Esophagus squamous epithelium (tissue), 5 donors: ENCODE measurements around the gene RREB1. TPM values are rescaled to one million over a fixed set of nuclear protein-coding genes. Genes with fewer than 3 reads are reported as not detected.

Experiments used
- DNase-seq: peaks from one replicate; lab custom pipeline; 2025; lab: John Stamatoyannopoulos, UW
- H3K27ac ChIP-seq, 4 donors: fragments of 200-600 bp; sonication (generic); one replicate each; pipeline ENCODE4 v1.5.1; 2016 to 2019; ENCODE audit warnings: mild to moderate bottlenecking in 1 of 4
- H3K27me3 ChIP-seq, 4 donors: fragments of 200-600 bp; sonication (generic); 1 replicate in 3 of 4; 2 replicates in 1 of 4; pipeline versions ENCODE4 v1.5.1 to v1.6.0; 2017 to 2021; ENCODE audit warnings: antibody characterized with exemption in 1 of 4
- H3K36me3 ChIP-seq, 3 donors: fragments of 200-600 bp; sonication (generic); one replicate each; pipeline ENCODE4 v1.5.1; 2016 to 2019
- H3K4me1 ChIP-seq, 3 donors: fragments of 200-600 bp; sonication (generic); one replicate each; pipeline ENCODE4 v1.5.1; 2017 to 2019
- H3K4me3 ChIP-seq, 4 donors: fragments of 200-600 bp; sonication (generic); 1 replicate in 3 of 4; 2 replicates in 1 of 4; pipeline ENCODE4 v1.5.1; 2016 to 2019; ENCODE audit warnings: mild to moderate bottlenecking in 2 of 4, moderate library complexity in 1 of 4
- H3K9me3 ChIP-seq, 3 donors: fragments of 200-600 bp; sonication (generic); one replicate each; pipeline ENCODE4 v1.5.1; 2016 to 2019
- POLR2A ChIP-seq, 4 donors: fragments of 450-650 bp; IDR thresholded peaks; one replicate each; pipeline ENCODE4 v1.6.1; 2017; ENCODE audit warnings: antibody characterized with exemption in 4 of 4, mild to moderate bottlenecking in 4 of 4, moderate library complexity in 3 of 4
- WGBS, 2 donors: methylation state at CpG; one replicate each; pipeline ENCODE4 v1.1.5; 2018; 5-methylcytosine and 5-hydroxymethylcytosine counted together
- intact Hi-C: fragments of 100-400 bp; cut with DNase I; formaldehyde crosslinking; loops from one replicate; pipeline ENCODE4 v1.15.0; 2022
- total RNA-seq, 4 donors: library from RNA; depleted of rRNA; stranded (reverse); fragments of >200 nt; gene quantifications; one replicate each; pipeline ENCODE4 v1.1.0, GENCODE V29; 2016
- TF ChIP-seq, protein P1 (sequence below), 6 experiments: fragments of 450-650 bp in 4 of 6; fragments of 200-600 bp in 2 of 6; sonication (generic) in 2 of 6; IDR thresholded peaks; one replicate each; pipeline ENCODE4 v1.5.1; 2016 to 2019; ENCODE audit warnings: antibody characterized with exemption in 6 of 6, mild to moderate bottlenecking in 4 of 6, moderate library complexity in 4 of 6
- donor health status: DM: yes; HTN: yes; CAD: no.

Gene RREB1, protein sequence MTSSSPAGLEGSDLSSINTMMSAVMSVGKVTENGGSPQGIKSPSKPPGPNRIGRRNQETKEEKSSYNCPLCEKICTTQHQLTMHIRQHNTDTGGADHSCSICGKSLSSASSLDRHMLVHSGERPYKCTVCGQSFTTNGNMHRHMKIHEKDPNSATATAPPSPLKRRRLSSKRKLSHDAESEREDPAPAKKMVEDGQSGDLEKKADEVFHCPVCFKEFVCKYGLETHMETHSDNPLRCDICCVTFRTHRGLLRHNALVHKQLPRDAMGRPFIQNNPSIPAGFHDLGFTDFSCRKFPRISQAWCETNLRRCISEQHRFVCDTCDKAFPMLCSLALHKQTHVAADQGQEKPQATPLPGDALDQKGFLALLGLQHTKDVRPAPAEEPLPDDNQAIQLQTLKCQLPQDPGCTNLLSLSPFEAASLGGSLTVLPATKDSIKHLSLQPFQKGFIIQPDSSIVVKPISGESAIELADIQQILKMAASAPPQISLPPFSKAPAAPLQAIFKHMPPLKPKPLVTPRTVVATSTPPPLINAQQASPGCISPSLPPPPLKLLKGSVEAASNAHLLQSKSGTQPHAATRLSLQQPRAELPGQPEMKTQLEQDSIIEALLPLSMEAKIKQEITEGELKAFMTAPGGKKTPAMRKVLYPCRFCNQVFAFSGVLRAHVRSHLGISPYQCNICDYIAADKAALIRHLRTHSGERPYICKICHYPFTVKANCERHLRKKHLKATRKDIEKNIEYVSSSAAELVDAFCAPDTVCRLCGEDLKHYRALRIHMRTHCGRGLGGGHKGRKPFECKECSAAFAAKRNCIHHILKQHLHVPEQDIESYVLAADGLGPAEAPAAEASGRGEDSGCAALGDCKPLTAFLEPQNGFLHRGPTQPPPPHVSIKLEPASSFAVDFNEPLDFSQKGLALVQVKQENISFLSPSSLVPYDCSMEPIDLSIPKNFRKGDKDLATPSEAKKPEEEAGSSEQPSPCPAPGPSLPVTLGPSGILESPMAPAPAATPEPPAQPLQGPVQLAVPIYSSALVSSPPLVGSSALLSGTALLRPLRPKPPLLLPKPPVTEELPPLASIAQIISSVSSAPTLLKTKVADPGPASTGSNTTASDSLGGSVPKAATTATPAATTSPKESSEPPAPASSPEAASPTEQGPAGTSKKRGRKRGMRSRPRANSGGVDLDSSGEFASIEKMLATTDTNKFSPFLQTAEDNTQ (N-terminal part only)
- 10 to 100 TPM; 41.7 to 79.6 (median 57.5) TPM for total RNA-seq

DNA sequence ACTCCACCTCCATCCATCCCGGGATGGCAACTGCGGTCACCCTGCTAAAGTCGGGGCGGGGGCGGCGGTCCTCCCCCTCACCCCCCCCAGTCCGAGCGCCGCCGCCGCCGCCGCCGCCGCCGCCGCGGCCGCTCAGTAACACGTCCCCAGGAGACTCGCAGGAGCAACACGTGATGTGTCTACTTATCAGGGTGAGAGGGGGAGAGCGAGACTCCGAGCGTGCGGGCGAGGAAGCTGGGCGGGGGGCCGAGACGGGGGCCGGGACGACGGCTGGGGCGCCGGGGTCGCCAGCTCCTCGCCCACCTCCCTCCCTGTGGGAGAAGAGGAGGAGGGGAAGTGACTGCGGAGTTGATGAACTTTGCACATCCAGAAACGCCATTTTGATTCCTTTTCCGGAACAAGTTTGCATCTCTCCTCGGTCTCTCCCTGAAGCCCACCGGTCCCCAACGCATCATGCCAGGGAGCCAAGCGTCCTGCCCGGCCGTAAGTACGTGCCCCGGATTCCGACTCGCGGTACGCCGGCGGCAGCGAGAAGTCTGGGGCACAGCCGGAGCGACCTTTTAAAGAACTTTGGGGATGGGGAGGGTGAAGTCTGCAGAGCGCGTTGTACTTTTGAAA lies at the start of gene RREB1:
Gene RREB1 (plus strand): TSS at position 384 of the 618 bp plus-strand sequence. CDS start 73,951 bp downstream, outside the sequence.
- Histone ChIP-seq H3K4me1 (peaks cover 22 to 50% (median 24%) of the 10 kb centered on the region in 3 donors), H3K27ac (peak within 1 kb of the TSS; percentile 97 to 99 (median 98)), H3K27me3 (no peaks in the 10 kb centered on the region), H3K4me3 (peak within 1 kb of the TSS; percentile 87 to 98 (median 95)), H3K36me3 (no peaks in the 10 kb centered on the region), H3K9me3 (no peaks in the 10 kb centered on the region)
- intact Hi-C loops = no loop called here
- no peak for DNase-seq
- WGBS, 2 donors = 0% methylated on average over 9 to 12 of the region's 59 CpGs
- peak in 2 of 4 donors; percentile 46 to 69 for TF ChIP-seq POLR2A (IDR thresholded peaks at IDR 0.05)
- TF ChIP-seq, protein P1, sequence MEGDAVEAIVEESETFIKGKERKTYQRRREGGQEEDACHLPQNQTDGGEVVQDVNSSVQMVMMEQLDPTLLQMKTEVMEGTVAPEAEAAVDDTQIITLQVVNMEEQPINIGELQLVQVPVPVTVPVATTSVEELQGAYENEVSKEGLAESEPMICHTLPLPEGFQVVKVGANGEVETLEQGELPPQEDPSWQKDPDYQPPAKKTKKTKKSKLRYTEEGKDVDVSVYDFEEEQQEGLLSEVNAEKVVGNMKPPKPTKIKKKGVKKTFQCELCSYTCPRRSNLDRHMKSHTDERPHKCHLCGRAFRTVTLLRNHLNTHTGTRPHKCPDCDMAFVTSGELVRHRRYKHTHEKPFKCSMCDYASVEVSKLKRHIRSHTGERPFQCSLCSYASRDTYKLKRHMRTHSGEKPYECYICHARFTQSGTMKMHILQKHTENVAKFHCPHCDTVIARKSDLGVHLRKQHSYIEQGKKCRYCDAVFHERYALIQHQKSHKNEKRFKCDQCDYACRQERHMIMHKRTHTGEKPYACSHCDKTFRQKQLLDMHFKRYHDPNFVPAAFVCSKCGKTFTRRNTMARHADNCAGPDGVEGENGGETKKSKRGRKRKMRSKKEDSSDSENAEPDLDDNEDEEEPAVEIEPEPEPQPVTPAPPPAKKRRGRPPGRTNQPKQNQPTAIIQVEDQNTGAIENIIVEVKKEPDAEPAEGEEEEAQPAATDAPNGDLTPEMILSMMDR (IDR thresholded peaks at IDR 0.05) = no peak

DNA sequence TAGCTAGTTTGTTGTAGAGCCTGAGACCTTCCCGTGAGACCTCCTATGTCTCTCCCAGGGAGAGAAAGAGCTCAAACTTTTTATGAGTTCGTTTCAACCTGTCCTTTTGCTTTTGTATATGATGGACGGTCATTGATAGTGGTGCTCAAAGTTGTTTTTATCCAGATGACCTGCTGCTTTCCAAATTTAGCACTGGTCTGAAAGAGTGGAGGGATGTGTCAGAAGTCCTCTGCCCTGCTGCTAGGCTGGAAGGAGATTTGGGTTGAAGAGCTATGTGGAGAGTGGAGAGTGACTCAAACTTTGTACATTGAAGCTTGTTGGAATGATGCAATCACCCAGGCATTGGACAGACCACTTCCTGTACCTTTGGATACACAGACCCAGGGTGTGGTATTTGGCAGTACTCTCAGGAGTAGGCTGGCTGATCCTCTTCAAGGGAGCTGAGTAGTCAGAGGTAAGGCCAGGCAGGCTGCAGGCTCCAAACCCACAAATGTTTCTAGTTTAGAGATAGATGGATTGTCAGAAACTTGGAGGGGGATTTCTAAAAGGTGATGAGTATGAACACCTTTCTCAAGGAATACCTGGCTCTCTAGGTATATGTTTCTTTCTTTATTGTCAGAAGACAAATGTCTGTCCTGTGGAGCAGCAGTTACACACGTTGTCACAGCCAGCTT lies 49.4 kb upstream of the RREB1 start:
- no peak overlapping the region for H3K4me3 ChIP-seq
- H3K4me1 ChIP-seq = peaks cover 4 to 75% (median 11%) of the 10 kb centered on the region in 3 donors
- intact Hi-C loops = no loop called here
- no peaks in the 10 kb centered on the region for H3K27me3 ChIP-seq
- no peaks in the 10 kb centered on the region for H3K9me3 ChIP-seq
- WGBS, 2 donors = 44 to 65% methylated on average over 4 of the region's 4 CpGs
- no peaks in the 10 kb centered on the region for H3K36me3 ChIP-seq
- TF ChIP-seq, protein P1 (IDR thresholded peaks at IDR 0.05) = no peak
- TF ChIP-seq POLR2A (IDR thresholded peaks at IDR 0.05) = peak in 3 of 4 donors; percentile 42 to 56 (median 56)
- DNase-seq = no peak
- peak overlapping the region; percentile 80 to 95 (median 92) for H3K27ac ChIP-seq

DNA sequence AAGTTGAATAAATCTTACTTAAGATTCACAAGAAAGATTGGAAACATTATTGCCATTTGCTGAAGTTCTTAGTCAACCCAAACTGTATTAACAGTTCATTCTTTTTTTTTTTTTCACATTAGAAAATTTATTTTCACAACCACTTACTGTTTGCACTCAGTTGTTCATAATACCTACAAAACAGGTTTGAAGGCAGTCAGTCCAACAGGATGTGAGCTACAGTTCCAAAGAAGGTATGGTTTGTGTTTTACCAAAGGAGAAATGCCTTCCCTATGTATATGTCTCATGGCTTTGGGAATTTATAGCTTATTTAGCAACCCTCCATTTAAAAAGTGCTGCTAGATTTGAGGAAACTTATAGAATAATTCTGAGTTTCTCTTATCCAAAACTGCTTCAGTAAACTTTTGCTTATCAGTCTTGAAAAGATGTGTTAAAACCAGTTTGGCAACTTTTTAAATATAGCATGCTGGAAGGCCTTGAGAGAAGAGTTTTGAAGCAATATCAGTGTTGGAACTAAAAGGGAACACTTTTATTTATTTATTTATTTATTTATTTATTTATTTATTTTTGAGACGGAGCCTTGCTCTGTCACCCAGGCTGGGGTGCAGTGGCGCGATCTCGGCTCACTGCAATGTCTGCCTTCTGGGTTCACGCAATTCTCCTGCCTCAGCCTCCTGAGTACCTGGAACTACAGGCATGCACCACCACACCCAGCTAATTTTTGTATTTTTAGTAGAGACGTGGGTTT lies 46.8 kb upstream of the RREB1 start:
- no peaks in the 10 kb centered on the region for H3K27me3 ChIP-seq
- TF ChIP-seq, protein P1 (IDR thresholded peaks at IDR 0.05) = no peak
- no peak for TF ChIP-seq POLR2A (IDR thresholded peaks at IDR 0.05)
- no peaks in the 10 kb centered on the region for H3K36me3 ChIP-seq
- intact Hi-C loops = no loop called here
- WGBS, 2 donors = 66 to 89% methylated on average over 5 to 6 of the region's 6 CpGs
- H3K4me1 ChIP-seq = peaks cover 4 to 68% (median 11%) of the 10 kb centered on the region in 3 donors
- H3K9me3 ChIP-seq = no peaks in the 10 kb centered on the region
- DNase-seq = no peak
- H3K4me3 ChIP-seq = no peak overlapping the region
- peak overlapping the region; percentile 71 to 95 (median 92) for H3K27ac ChIP-seq
